ENCODE data around the gene LTBP2.
A peak's percentile ranks its signal among the peaks of the same experiment; 100 is the strongest.

The LTBP2 gene

DNA sequence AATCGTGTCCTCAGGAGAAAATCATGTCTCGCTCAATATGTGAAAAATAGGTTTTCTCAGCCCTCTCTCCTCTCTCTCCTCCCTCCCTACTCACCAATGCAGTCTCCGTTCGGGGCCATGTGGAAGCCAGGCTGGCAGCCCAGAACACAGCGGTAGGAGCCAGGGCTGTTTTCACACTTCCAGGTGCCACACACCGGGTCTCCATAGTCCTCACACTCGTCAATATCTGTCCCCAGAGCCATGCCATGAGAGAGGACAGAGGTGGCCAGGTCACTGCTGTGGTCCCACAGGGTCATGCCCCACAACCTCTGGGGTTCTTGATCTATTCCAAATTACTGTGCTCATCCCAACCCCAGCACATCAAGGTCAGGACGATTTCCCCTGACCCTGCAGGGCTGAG lies 105.0 kb downstream of the LTBP2 start:
- no peak for DNase-seq (ENCODE audit: low spot score)

DNA sequence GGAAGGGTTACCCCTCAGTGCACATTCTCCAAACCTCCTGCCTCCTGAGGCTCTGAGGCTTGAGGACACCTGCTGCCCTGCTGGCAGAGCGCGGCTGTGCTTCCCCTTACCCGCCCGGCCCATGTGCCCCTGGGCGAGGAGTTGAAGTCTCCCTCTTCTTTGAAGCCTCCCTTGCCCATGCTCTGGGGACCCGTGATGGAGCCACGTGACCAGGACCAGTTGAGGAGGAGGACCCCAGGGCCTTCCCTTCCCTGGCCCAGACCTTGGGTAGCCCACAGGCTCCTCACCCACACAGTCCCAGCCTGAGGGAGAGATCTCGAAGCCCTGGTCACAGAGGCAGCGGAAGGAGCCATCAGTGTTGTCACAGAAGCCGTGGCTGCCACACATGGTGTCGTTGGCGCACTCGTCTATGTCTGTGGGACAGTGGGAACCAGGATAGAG lies 105.6 kb downstream of the LTBP2 start:
- no peak for DNase-seq (ENCODE audit: low spot score)

DNA sequence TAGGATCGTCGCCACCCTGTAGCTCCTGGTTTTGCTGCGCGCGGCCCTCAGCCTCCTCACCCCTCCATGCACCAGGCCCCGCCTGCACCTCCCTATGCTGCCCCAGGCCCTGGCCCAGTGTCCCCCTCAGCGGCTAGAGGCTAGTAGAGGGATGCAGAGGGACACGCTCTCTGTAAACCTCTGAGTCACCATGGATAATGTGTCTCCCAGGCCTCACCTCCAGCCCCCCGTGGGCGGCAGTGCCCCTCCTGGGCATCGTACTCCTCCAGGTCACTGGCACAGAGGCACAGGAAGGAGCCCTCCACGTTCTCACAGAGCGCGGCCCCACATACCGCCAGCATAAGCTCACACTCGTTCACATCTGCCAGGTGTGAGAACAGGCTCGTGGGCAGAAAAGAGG lies 106.2 kb downstream of the LTBP2 start:
- DNase-seq (ENCODE audit: low spot score) = peak; percentile 26

DNA sequence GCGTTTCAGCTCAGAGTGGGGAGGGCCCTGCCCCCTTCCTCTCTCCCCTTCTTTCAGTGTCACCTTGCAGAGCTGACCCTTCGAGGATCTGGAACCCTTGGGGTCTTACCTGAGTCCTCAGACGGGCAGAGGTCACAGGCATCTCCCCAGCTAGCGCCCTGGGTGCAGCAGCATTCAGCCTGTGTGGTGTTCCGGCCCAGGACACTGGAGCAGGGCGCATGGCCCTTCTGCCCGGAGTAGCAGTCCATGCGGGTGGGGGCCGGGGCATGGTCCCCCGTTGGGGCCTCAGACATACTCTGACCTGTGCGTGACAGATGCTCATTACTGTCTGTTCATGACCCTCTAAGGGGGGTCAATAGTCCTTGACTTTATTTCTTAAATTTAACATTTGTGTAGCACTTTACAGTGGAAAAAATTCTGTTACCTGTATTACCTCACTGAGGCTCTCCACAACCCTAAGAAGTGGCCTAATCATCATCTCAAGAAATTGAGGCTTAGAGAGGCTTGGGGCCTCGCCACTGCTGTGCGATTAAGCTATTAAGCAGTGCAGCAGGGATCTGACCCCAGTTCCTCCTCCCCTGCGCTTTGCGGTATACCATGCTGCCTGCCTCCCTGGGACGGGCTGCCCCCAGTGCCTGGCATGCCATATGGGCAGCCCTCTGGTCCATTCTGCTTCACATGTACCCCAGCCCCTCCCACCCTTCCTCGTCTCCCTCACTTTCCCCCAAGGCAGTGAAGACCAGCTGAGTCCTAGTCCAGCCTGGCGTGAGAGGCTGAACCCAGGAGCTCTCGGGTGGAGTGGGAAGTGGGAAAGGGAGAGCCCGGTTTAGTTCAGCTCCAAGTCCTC lies 106.9 kb downstream of the LTBP2 start:
- peak; percentile 42 for DNase-seq (ENCODE audit: low spot score)

DNA sequence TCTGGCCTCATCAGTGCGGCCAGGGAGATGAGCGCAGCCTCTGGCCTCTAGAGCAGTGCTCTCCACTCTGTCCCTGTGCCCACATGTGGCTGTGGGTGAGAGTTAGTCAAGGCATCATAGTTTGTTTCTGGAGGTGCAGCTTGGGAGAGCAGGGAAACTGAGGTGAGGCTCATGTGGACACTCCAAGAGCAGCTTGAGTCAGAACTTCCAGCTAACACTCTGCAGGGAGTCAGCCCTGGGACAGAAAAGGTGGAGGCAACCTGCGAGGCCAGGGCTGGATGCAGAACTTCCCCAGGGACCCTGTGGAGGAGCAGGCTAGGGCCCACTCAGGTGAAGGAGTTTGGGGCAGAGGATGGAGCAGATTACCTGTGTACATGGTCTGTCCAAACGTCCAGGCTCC lies 107.6 kb downstream of the LTBP2 start:
- no peak for DNase-seq (ENCODE audit: low spot score)

DNA sequence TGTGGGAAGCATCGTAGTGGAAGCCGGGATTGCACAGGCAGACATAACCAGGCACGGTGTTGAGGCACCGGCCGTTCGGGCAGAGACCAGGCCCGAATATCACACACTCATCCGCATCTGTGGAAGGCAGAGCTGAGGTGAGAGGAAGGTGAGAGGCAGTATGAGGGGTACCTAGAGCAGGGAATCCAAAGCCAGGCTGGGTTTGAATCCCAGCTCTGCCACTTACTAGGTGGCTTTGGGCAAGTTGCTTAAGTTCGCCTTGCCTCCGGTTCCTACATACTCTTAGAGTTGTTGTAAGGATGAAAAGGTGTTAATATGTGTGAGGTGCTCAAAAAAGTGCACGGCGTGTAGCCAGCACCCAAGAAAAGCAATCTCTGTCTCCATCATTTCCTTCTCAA lies 108.1 kb downstream of the LTBP2 start:
- no peak for DNase-seq (ENCODE audit: low spot score)

DNA sequence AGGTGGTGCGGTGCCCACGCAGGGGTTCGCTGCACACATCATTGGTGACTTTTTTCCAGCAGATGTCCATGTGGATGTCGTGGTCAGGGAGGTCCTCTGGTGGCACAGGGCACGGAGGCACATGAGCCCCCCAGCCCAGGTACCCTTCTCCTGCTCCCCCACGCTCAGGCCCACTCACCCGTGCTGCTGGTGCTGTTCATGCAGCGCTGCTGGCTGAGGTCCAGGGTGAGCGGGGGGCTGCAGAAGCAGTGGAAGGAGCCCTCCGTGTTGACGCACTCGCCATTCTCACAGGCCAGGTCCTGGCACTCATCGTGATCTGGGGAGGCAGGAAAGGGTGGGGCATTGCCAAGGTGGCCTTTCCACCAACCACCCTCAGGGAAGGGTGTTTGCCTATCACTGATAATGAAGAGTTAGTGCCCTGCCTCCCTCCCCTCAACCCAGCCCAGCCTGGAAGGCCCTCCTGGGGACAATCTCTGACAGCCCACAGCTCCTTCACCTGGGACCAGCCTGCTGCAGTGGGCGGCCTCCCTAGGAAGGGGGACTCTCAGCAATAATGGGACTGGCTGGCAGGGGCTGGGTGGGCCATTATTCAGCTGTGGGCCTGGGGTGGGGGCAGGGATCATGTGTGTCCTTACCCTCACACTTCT lies 108.6 kb downstream of the LTBP2 start:
- DNase-seq (ENCODE audit: low spot score) = no peak

DNA sequence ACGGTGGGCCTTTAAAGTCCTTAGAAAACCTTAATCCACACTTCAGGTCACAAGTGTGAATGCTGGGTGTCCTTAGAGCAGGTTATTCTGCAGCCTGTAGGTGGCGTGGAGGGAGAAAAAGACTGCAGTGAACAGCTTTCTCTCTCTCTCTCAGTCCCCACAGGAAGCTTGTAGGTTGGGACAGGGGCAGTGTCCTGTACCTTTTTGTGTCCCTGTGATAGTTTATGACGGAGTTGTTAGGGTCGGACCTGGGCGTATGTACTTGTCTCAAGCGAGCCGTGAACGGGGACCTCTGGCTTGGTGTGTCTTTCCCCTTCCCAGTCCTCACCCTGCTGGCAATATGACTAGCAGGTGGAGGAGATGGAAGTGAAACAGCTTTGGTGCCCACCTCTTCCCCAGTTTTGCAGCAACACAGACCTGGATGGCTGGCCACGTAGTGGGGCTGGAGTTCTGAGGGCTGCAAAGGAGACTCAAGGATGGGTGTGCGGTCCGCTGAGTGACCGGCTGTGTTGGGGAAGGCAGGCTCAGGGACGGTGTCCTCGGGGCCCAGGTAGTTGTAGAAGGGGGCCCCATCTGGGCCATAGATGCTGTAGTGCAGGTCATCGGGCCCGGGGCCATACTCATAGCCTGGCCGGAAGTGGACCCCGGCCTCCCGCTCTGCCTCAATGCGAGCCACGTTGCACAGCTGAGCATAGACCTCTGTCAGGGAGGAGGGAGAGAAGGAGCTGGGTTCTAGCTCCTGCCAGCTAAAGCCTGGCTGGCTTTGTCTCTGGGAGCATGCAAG lies 109.6 kb downstream of the LTBP2 start:
- DNase-seq (ENCODE audit: low spot score) = peak; percentile 61

DNA sequence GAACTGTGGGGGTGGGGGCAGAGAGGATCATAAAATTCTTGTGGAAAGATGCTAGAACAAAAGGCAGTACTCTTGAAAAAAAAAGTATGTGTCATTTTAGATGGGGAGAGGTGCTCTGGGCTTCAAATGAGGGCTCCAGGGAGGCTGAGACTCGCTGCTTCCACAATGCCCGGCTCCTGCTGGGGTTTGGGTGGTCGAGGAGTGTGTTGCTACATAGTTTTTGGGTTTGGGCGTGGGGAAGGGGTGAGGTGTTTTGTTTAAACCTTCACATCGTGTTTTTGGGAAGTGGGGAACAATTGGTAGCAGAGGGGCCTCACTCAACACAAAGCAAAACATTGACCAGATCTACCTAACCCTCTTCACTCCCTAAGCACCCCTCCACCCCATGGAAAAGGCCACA lies 110.3 kb downstream of the LTBP2 start:
- no peak for DNase-seq (ENCODE audit: low spot score)

DNA sequence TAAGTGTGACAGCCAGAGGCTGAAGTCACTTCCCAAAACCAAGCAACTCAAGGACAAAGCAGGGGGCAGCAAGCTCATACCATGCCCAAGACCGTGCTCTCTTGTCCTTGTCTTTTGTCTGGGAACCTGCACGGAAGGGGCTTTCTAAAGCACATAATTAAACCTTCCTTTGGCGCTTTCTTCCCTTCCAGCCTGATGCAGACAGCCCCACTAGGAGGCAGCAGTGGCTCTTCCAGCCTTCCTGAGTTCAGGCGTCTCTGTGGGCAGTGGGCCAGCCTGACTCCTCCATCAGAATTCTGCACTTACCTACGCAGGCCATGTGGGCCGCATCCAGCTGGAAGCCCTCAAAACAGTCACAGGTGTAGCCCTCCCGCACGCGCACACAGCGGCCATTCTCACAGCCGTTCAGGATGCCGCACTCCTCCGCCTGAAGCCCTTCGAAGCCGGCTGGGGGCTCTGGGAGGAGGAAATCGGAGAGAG lies 110.9 kb downstream of the LTBP2 start:
- DNase-seq (ENCODE audit: low spot score) = peak; percentile 73

DNA sequence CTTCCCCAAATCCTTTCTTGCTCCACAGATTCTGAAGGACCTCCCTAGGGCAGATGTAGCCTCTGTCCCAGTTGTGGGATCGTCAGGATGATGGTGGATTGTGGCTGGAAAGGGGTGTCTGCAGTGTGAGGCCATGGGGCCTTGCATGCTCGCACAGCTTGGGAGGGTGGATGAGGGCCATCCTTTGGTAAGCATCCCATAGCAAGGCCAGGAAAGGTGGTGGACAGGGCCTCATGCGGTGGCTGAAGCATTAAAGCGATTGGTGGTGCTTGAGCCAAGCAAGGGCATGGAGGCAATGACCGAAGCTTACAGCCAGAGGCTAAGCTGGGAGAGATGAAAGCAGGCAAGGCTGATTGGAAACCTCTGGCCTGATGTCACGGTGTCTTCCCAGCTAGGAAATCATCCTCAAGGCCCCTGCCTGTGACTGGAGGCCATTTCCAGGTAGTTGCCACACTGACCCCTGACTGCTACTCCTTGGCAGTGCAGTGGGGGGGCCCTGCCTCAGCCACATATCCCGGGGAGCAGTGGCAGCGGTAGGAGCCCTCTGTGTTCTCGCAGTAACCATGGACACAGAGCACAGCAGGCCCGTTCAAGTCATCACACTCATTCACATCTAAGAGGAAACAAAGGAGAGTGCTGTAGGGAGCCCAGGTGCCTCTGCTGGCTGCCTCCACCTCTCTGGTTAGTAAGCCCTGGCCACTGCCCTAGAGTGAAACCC lies 111.5 kb downstream of the LTBP2 start:
- peak; percentile 26 for DNase-seq (ENCODE audit: low spot score)

DNA sequence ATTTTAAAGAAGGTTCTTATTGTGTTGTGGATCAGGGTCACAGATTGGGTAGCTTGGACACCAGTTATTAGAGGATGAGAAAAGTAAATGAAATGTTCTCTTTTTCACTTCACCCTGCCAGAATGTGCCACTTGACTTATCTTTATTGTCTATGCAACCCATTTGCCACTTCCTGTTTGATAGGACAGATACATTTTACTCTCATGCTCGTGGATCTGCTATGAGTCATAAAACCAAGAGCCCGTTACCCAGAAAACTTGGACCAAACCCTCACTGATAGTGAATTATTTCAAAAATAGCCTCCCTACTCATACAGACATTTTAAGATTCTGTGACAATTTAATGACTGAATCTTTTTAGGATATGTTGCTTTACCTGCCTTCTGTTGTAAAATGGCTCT lies 116.7 kb downstream of the LTBP2 start:
- no peak for DNase-seq (ENCODE audit: low spot score)

DNA sequence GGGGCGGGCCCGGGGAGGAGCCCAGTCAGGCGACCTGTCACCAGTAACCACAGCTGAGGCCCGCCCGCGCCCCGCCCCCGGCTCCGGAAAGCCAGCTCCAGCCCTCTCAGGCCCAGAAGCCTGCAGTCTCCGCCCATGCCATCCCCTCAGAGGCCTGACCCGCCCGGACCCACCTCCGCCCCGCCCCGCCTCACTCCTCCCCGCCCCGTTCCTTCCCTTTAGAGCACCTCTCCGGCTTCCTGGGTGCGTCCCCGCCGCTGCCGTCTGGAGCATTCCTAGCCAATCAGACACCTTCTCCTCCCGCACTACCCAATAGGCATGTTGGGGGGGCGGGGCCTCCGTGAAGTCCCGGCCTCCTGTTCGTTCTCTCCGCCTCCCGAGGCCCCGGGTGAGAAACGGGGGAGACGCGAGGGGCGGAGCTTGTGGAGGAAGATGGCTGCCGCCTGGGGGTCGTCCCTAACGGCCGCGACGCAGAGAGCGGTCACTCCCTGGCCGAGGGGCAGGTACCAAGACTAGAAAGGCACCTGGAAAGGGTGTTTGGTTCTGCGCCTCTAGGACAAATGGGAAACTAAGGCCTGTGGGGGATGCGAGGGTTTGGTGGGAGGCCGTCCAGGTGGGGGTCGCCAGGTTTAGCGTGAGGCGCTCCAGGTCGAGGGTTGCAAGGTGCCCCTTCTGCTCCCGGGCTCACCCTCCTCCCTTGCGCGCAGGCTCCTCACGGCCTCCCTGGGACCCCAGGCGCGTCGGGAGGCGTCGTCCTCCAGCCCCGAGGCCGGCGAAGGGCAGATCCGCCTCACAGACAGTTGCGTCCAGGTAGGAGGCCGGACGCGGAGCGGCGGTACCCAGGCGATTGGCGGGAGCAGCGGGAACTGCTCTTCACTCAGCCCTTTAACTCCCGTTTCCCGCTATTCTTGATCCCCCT lies 118.4 kb downstream of the LTBP2 start, which contains the start of gene ISCA2:
Gene ISCA2, plus strand, starts transcription at position 423 of the 919 bp plus-strand sequence. Its CDS starts 10 bp downstream, at position 433.
- DNase-seq (ENCODE audit: low spot score) = peak; percentile 98

DNA sequence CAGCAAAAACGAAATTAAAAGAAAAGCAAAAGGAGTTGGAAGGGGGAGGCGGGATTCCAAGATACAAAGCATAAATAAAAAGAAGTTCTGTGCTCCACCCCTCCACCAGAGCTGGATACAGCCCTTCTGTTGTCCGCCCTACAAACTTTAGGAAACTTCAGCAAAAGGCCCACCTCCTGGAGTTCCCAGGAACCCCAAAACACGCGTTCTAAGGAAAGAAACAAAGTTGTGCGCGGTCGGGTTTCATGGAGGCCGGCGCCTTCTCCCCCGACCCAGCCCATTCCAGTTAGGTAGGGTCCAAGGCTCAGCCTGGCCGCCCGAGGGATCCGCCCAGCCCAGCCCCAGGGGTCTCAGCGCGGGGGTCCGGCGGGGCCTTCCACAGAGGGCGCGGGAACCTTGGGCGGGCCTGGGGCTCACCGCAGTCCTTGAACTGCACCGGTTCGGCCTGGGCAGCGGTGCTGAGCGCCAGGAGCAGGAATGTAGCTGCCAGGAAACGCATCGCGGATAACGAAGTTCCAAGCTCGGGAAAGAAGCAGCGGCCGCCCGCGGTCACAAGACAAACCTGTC lies 119.2 kb downstream of the LTBP2 start, which contains the start of gene NPC2:
Gene NPC2, minus strand, starts transcription at position 530 of the 567 bp plus-strand sequence. Its CDS starts 31 bp downstream, at position 499.
- DNase-seq (ENCODE audit: low spot score) = no peak

DNA sequence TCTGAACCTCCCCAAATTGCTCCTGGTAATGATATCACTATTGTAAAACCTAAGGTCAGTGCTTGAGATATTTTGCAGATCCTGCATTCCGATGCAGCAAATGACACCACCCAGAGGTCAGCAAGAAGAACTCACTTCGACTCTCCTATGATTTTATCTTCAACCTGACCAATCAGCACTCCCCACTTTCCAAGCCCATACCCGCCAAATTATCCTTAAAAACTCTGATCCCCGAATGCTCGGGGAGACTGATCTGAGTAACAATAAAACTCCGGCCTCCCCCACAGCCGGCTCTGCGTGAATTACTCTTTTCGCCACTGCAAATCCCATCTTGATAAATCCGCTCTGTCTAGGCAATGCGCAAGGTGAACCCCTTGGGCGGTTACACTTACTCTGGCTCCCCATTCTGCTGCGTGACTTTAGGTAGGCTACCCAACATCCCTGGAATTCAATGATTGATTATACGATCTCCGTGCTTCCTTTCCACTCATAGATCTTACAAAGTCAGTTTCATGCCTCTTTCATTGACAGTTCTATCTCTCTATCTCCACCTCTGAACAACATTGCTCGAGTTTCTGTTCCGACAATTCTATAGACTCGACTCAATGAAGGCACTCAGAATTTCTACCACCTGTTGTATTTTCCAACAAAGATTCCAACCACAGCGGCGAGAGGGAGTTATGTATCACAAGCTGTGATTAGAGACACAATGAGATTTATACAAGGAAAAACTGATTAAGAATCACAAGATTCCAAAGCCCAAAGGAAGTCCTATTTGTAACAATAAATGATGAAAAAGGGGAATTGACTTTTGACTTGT lies 119.9 kb downstream of the LTBP2 start:
- no peak for DNase-seq (ENCODE audit: low spot score)

DNA sequence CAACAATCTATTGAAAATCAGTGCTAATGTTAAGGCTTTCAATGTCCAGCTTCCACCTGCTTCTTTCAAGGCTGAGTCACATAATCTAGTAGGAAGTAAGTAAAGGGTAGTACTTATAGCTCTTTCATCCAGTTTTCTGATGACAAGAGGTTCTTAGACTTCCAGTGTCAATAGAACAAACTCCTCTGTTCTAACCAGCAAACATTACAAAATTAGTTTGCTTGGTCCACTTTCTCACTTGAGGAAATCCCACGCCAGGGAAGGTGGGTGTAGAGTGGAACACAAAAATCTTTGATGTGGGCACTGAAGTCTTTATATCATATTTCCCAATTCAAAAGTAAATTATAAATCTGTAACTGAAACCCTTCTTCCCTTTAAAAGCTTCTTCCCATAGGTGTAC lies 121.6 kb downstream of the LTBP2 start:
- no peak for DNase-seq (ENCODE audit: low spot score)

DNA sequence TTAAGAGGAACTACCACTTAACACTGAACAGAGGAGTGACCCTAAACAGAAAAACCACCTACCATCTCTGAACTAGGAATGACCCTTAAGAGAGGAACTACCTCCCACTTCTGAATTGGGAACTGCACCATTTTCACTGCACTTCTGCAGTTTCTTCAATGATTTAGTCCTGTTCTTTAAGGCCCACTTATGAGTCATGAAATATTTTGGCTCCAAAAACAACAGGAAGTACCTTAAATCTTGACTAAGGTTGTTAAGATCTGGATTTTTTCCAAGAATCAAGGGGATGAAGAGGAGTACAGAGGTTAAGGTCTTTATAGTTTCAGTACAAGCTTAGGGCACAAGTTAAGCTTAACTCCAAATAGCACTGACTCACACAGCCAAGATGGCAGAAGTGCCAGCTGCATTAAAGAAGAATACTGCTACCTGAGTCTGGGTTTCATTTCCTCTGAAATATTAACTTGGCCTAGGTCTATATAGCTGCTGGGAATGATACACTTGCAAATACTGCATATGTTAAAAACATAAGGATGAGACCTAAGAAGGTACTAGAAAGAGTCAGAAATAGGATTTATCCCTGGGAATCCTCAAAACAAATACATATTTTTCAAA lies 123.1 kb downstream of the LTBP2 start:
- DNase-seq (ENCODE audit: low spot score) = no peak

DNA sequence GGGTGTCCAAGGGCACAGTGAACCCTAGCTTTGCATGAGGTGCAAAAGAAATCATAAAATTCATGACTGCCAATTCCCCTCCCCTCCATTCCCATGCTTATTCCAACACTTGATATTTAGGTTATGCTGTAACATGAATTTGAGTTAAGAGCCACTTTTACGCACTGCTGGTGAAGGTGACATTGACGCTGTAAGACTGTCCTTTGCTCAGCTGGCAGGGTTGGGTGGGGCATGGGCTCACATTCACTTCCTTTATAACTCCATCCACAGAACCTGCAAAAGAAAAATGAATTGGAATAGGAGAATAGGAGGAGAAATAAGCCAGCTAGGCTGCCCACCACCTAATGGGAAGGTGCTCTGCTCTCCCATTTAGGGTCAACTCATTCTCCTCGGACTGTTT lies 125.9 kb downstream of the LTBP2 start:
- DNase-seq (ENCODE audit: low spot score) = no peak

DNA sequence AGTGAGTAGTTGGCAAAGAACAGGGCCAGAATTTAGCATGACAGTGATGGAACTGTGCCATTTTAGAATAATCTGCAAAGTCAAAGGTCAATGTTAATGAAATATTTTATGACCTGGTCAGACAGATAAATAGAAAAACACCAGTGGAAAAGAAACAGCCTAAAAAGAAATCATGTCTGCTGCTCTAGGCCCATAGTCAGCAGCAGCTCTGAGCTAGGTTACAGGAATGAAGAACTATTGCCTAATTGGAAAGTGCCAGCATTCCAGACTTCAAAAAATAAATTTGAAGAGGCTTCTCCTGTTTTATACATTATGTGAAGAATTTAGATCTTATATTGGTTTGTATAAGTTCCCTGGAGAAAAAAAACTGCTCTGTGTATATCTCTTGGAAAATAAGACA lies 128.7 kb downstream of the LTBP2 start:
- DNase-seq (ENCODE audit: low spot score) = no peak

Data from D341Med (cell line).